IMR-90 (cell line): Measurements from ENCODE around the gene TRPV3. TPM values are rescaled to one million over a fixed set of nuclear protein-coding genes. Genes with fewer than 3 reads are reported as not detected.

Experiments
- ATAC-seq: fragments of 200-7000 bp; cut with Tn5 transposase; 2 replicates; pipeline ENCODE4 v1.9.1; 2020; ENCODE audit warnings: low read depth, mild to moderate bottlenecking, moderate library complexity
- BruUV-seq: library from RNA; stranded (reverse); fragments of 400-500 nt; replicated peaks from 2 replicates; lab custom pipeline; 2021; lab: Mats Ljungman, UMichigan
- CTCF ChIA-PET: fragments of 300-600 bp; formaldehyde crosslinking; extraction: SDS; loops from one replicate; lab custom pipeline; 2021; ENCODE audit warnings: antibody characterized with exemption; lab: Yijun Ruan, JAX
- POLR2A ChIA-PET: fragments of 300-600 bp; sonication (Branson Sonifier 250); formaldehyde crosslinking; loops from one replicate; lab custom pipeline; 2022; ENCODE audit warnings: antibody characterized with exemption; ENCODE audit not compliant: unreplicated experiment; lab: Charles Lee
- DNase-seq: peaks from one replicate; pipeline ENCODE4 v3.0.0; 2013
- H2AFZ ChIP-seq: replicated peaks from 2 replicates; pipeline ENCODE3; 2013; ENCODE audit warnings: low read length, mild to moderate bottlenecking; ENCODE audit not compliant: poor library complexity
- H2AK5ac ChIP-seq: 2 replicates; pipeline ENCODE4 v1.6.1; 2013; ENCODE audit warnings: low read depth, low read length, inconsistent platforms
- H2AK9ac ChIP-seq: replicated peaks from 2 replicates; pipeline ENCODE3; 2013; ENCODE audit warnings: mild to moderate bottlenecking, low read depth, low read length, moderate library complexity; ENCODE audit not compliant: poor library complexity
- H2BK120ac ChIP-seq: 2 replicates; pipeline ENCODE4 v1.6.1; 2013; ENCODE audit warnings: low read depth, low read length, inconsistent platforms
- H2BK15ac ChIP-seq: 3 replicates; pipeline ENCODE4 v1.6.1; 2013; ENCODE audit warnings: low read depth, low read length, inconsistent platforms
- H2BK20ac ChIP-seq: 2 replicates; pipeline ENCODE4 v1.6.1; 2013; ENCODE audit warnings: low read depth, mild to moderate bottlenecking, inconsistent platforms, low read length, moderate library complexity
- H2BK5ac ChIP-seq: 2 replicates; pipeline ENCODE4 v1.6.1; 2013; ENCODE audit warnings: mild to moderate bottlenecking, low read depth, low read length, inconsistent platforms; ENCODE audit not compliant: poor library complexity, severe bottlenecking
- H3K14ac ChIP-seq: replicated peaks from 2 replicates; pipeline ENCODE4 v1.6.1; 2013; ENCODE audit warnings: low read depth, low read length, inconsistent platforms
- H3K18ac ChIP-seq: 2 replicates; pipeline ENCODE4 v1.6.1; 2013; ENCODE audit warnings: low read depth, low read length, control low read depth
- H3K23ac ChIP-seq: 2 replicates; pipeline ENCODE4 v1.6.1; 2013; ENCODE audit warnings: low read depth, low read length, inconsistent platforms
- H3K27ac ChIP-seq: 2 replicates; pipeline ENCODE4 v1.5.1; 2013; ENCODE audit warnings: mild to moderate bottlenecking, control low read depth, low read length; ENCODE audit not compliant: insufficient read depth
- H3K27me3 ChIP-seq: 2 replicates; pipeline ENCODE4 v1.6.1; 2013; ENCODE audit warnings: low read length; ENCODE audit not compliant: control insufficient read depth, insufficient read depth
- H3K36me3 ChIP-seq: 2 replicates; pipeline ENCODE4 v1.6.1; 2013; ENCODE audit warnings: low read length, mixed read lengths; ENCODE audit not compliant: control insufficient read depth, insufficient read depth
- H3K4ac ChIP-seq: 2 replicates; pipeline ENCODE4 v1.6.1; 2013; ENCODE audit warnings: low read depth, low read length, inconsistent platforms
- H3K4me1 ChIP-seq: 2 replicates; pipeline ENCODE4 v1.6.1; 2013; ENCODE audit warnings: low read length, mixed read lengths; ENCODE audit not compliant: control insufficient read depth, insufficient read depth
- H3K4me2 ChIP-seq: 2 replicates; pipeline ENCODE4 v1.6.1; 2013; ENCODE audit warnings: low read depth, mild to moderate bottlenecking, control low read depth, low read length, moderate library complexity
- H3K4me3 ChIP-seq: 2 replicates; pipeline ENCODE4 v1.5.1; 2013; ENCODE audit warnings: low read depth, mild to moderate bottlenecking, control low read depth, low read length, moderate library complexity; ENCODE audit not compliant: insufficient read depth
- H3K56ac ChIP-seq: 2 replicates; pipeline ENCODE4 v1.6.1; 2013; ENCODE audit warnings: low read length, inconsistent platforms; ENCODE audit not compliant: insufficient read depth; ENCODE audit errors: extremely low read depth
- H3K79me1 ChIP-seq, 2 experiments: 2 replicates each; pipeline ENCODE4 v1.6.1; 2013; ENCODE audit warnings: low read length in 2 of 2, inconsistent platforms in 1 of 2, low read depth in 1 of 2
- H3K9ac ChIP-seq: 2 replicates; pipeline ENCODE4 v1.6.1; 2013; ENCODE audit warnings: low read depth, low read length, control low read depth
- H3K9me1 ChIP-seq: 2 replicates; pipeline ENCODE4 v1.6.1; 2013; ENCODE audit warnings: low read length, inconsistent platforms; ENCODE audit not compliant: insufficient read depth
- H3K9me3 ChIP-seq: 2 replicates; pipeline ENCODE4 v1.6.1; 2013; ENCODE audit warnings: low read length; ENCODE audit not compliant: control insufficient read depth, insufficient read depth
- H4K20me1 ChIP-seq: 2 replicates; pipeline ENCODE4 v1.6.1; 2013; ENCODE audit warnings: low read length, inconsistent platforms; ENCODE audit not compliant: insufficient read depth
- H4K5ac ChIP-seq: 2 replicates; pipeline ENCODE4 v1.6.1; 2013; ENCODE audit warnings: mild to moderate bottlenecking, low read depth, low read length, control low read depth
- H4K8ac ChIP-seq, 2 experiments: 2 replicates each; pipeline ENCODE4 v1.6.1; 2013; ENCODE audit warnings: low read depth in 2 of 2, low read length in 2 of 2, control low read depth in 1 of 2, inconsistent platforms in 1 of 2
- H4K91ac ChIP-seq: 2 replicates; pipeline ENCODE4 v1.6.1; 2013; ENCODE audit warnings: low read depth, low read length, inconsistent platforms; ENCODE audit not compliant: insufficient read depth
- BHLHE40 ChIP-seq: fragments of 150-350 bp; IDR thresholded peaks from 2 replicates; pipeline ENCODE4 v1.6.1; 2016; ENCODE audit warnings: mild to moderate bottlenecking, low read depth, low read length
- CEBPB ChIP-seq: IDR thresholded peaks from 2 replicates; pipeline ENCODE4 v1.6.1; 2012; ENCODE audit warnings: low read depth, low read length, improper control_type of control experiment
- CHD1 ChIP-seq: IDR thresholded peaks from 2 replicates; pipeline ENCODE4 v1.6.1; 2012; ENCODE audit warnings: low read depth, low read length, improper control_type of control experiment
- FOS ChIP-seq: fragments of 150-350 bp; IDR thresholded peaks from 2 replicates; pipeline ENCODE4 v1.6.1; 2016; ENCODE audit warnings: low read depth, low read length
- MAFK ChIP-seq: IDR thresholded peaks from 2 replicates; pipeline ENCODE4 v1.6.1; 2012; ENCODE audit warnings: low read depth, low read length, improper control_type of control experiment
- MAZ ChIP-seq: IDR thresholded peaks from 2 replicates; pipeline ENCODE4 v1.6.1; 2012; ENCODE audit warnings: low read depth, mild to moderate bottlenecking, low read length, improper control_type of control experiment, moderate library complexity, borderline replicate concordance
- MXI1 ChIP-seq: IDR thresholded peaks from 2 replicates; pipeline ENCODE4 v1.6.1; 2012; ENCODE audit warnings: low read depth, mild to moderate bottlenecking, low read length, moderate library complexity, borderline replicate concordance
- NFE2L2 ChIP-seq: fragments of 150-350 bp; IDR thresholded peaks from 2 replicates; pipeline ENCODE4 v1.6.1; 2016; ENCODE audit warnings: low read depth, mild to moderate bottlenecking, low read length
- POLR2A ChIP-seq: IDR thresholded peaks from 2 replicates; pipeline ENCODE4 v1.6.1; 2012; ENCODE audit warnings: mild to moderate bottlenecking, low read depth, low read length
- RAD21 ChIP-seq: IDR thresholded peaks from 2 replicates; pipeline ENCODE4 v1.6.1; 2012; ENCODE audit warnings: low read length, improper control_type of control experiment
- RCOR1 ChIP-seq: IDR thresholded peaks from 2 replicates; pipeline ENCODE4 v1.6.1; 2012; ENCODE audit warnings: mild to moderate bottlenecking, low read length, improper control_type of control experiment; ENCODE audit not compliant: insufficient replicate concordance
- RFX5 ChIP-seq: IDR thresholded peaks from 2 replicates; pipeline ENCODE4 v1.8.0; 2012; ENCODE audit warnings: low read depth, mild to moderate bottlenecking, low read length, moderate library complexity
- SMC3 ChIP-seq: fragments of 150-350 bp; IDR thresholded peaks from 2 replicates; pipeline ENCODE4 v1.6.1; 2016; ENCODE audit warnings: low read depth, mild to moderate bottlenecking, antibody characterized with exemption, low read length, moderate library complexity
- WGBS, 2 experiments: methylation state at CpG; one replicate each; pipeline versions ENCODE4 v1.1.5 to v1.1.7; 2013; ENCODE audit warnings: missing lambda C conversion rate in 2 of 2; ENCODE audit not compliant: insufficient read length in 1 of 2; ENCODE audit errors: extremely low coverage in 2 of 2; 5-methylcytosine and 5-hydroxymethylcytosine counted together
- dilution Hi-C: fragments of 300-500 bp; cut with HindIII; formaldehyde crosslinking; loops from one replicate; pipeline ENCODE4 v1.14.3; 2018; ENCODE audit warnings: low sequenced_read_pairs; ENCODE audit not compliant: unreplicated experiment
- in situ Hi-C: fragments of 300-500 bp; cut with MboI; formaldehyde crosslinking; loops from 3 replicates; pipeline ENCODE4 v1.14.3; 2019; ENCODE audit warnings: low sequenced_read_pairs, inconsistent platforms, mixed read lengths
- intact Hi-C: fragments of 100-400 bp; cut with micrococcal nuclease; formaldehyde crosslinking; loops from 2 replicates; pipeline ENCODE4 v1.10.0; 2022
- polyA plus RNA-seq, 3 experiments: library from polyadenylated mRNA; depleted of rRNA; stranded (reverse); fragments of >200 nt; gene quantifications; 2 replicates each; pipeline ENCODE4 v1.2.3, GENCODE V29; 2012; ENCODE audit warnings: low replicate concordance in 1 of 3
- total RNA-seq: library from RNA; depleted of rRNA; stranded (reverse); fragments of >200 nt; gene quantifications from 2 replicates; pipeline ENCODE4 v1.2.3, GENCODE V29; 2012
- TF ChIP-seq, protein P1 (sequence below): fragments of 150-350 bp; IDR thresholded peaks from 2 replicates; pipeline ENCODE4 v1.6.1; 2016; ENCODE audit warnings: low read depth, mild to moderate bottlenecking, low read length, moderate library complexity, borderline replicate concordance
- TF ChIP-seq, protein P2 (sequence below): fragments of 150-350 bp; IDR thresholded peaks from 2 replicates; pipeline ENCODE4 v1.6.1; 2017; ENCODE audit warnings: mild to moderate bottlenecking, antibody characterized with exemption, low read length, low read depth
- TF ChIP-seq, protein P3 (sequence below): conservative IDR thresholded peaks from 2 replicates; pipeline ENCODE4 v1.5.1; 2012; ENCODE audit warnings: mild to moderate bottlenecking, low read depth, low read length, improper control_type of control experiment

The TRPV3 gene
- total and polyA plus RNA-seq, 2 of the 4 experiments (the other 2 are of a cell fraction) = 0.18 to 0.26 TPM

DNA sequence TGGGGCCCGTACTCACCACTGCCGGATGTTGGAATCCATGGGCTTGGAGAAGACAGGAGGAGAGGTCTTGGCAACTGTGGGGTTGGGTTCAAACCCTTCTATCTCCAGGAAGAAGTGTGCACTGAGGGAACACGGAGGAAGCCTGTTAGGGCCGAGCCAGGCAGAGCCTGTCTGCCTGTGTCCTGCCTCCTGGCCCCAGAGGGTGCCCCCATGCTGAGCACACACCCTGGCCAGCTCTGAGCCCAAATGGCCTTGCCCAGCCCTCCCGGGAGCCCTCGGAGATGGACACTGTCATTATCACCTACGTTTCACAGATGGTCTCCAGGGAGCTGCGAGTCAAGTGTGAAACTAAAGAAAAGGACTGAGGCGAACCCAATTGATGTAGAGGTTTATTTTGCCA lies 12.5 kb downstream of the TRPV3 start:
- H3K4ac ChIP-seq = no peak overlapping the region
- H2BK120ac ChIP-seq = no peak overlapping the region
- intact Hi-C loops = no loop called here
- no peak overlapping the region for H3K18ac ChIP-seq
- H2AFZ ChIP-seq = no peak overlapping the region
- H3K9me1 ChIP-seq = no peaks in the 10 kb centered on the region
- no peak overlapping the region for H4K8ac ChIP-seq
- no peaks in the 10 kb centered on the region for H3K79me1 ChIP-seq
- DNase-seq = no peak
- H3K23ac ChIP-seq = no peak overlapping the region
- no peak overlapping the region for H4K5ac ChIP-seq
- POLR2A ChIA-PET = no interaction called here
- WGBS, 2 experiments = 36% methylated on average over 3 of the region's 9 CpGs; no CpG with 5 or more reads in 1 of the 2 experiments
- no peak overlapping the region for H2AK5ac ChIP-seq
- H3K4me1 ChIP-seq = no peaks in the 10 kb centered on the region
- H3K27me3 ChIP-seq = peaks cover 17% of the 10 kb centered on the region; the same call in 1 of the 2 replicates
- no peak overlapping the region for H3K14ac ChIP-seq
- H3K9me3 ChIP-seq = no peaks in the 10 kb centered on the region
- no peak overlapping the region for H2AK9ac ChIP-seq
- H4K20me1 ChIP-seq = no peaks in the 10 kb centered on the region
- dilution Hi-C loops = no loop called here
- H2BK15ac ChIP-seq = no peak overlapping the region
- H3K27ac ChIP-seq = no peak overlapping the region
- H3K4me2 ChIP-seq = no peak overlapping the region
- no peak overlapping the region for H3K56ac ChIP-seq
- no peak overlapping the region for H3K9ac ChIP-seq
- H2BK5ac ChIP-seq = no peak overlapping the region
- no TSS peak for BruUV-seq
- no peak overlapping the region for H4K91ac ChIP-seq
- no peak for TF ChIP-seq RFX5
- no peak for TF ChIP-seq CEBPB
- no peak for TF ChIP-seq RCOR1
- TF ChIP-seq RAD21 = no peak
- TF ChIP-seq, protein P1, sequence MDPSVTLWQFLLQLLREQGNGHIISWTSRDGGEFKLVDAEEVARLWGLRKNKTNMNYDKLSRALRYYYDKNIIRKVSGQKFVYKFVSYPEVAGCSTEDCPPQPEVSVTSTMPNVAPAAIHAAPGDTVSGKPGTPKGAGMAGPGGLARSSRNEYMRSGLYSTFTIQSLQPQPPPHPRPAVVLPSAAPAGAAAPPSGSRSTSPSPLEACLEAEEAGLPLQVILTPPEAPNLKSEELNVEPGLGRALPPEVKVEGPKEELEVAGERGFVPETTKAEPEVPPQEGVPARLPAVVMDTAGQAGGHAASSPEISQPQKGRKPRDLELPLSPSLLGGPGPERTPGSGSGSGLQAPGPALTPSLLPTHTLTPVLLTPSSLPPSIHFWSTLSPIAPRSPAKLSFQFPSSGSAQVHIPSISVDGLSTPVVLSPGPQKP = no peak
- no peak for TF ChIP-seq SMC3
- no peak for TF ChIP-seq MXI1
- TF ChIP-seq FOS = no peak
- TF ChIP-seq, protein P2, sequence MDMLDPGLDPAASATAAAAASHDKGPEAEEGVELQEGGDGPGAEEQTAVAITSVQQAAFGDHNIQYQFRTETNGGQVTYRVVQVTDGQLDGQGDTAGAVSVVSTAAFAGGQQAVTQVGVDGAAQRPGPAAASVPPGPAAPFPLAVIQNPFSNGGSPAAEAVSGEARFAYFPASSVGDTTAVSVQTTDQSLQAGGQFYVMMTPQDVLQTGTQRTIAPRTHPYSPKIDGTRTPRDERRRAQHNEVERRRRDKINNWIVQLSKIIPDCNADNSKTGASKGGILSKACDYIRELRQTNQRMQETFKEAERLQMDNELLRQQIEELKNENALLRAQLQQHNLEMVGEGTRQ = no peak
- TF ChIP-seq POLR2A = no peak
- TF ChIP-seq MAZ = no peak
- no peak for TF ChIP-seq CHD1
- no peak for TF ChIP-seq NFE2L2
- TF ChIP-seq MAFK = no peak
- TF ChIP-seq, protein P3, sequence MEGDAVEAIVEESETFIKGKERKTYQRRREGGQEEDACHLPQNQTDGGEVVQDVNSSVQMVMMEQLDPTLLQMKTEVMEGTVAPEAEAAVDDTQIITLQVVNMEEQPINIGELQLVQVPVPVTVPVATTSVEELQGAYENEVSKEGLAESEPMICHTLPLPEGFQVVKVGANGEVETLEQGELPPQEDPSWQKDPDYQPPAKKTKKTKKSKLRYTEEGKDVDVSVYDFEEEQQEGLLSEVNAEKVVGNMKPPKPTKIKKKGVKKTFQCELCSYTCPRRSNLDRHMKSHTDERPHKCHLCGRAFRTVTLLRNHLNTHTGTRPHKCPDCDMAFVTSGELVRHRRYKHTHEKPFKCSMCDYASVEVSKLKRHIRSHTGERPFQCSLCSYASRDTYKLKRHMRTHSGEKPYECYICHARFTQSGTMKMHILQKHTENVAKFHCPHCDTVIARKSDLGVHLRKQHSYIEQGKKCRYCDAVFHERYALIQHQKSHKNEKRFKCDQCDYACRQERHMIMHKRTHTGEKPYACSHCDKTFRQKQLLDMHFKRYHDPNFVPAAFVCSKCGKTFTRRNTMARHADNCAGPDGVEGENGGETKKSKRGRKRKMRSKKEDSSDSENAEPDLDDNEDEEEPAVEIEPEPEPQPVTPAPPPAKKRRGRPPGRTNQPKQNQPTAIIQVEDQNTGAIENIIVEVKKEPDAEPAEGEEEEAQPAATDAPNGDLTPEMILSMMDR = no peak
- no peak for TF ChIP-seq BHLHE40
- H3K36me3 ChIP-seq = no peaks in the 10 kb centered on the region
- in situ Hi-C loops = no loop called here
- H2BK20ac ChIP-seq = no peak overlapping the region
- H3K4me3 ChIP-seq = no peak overlapping the region
- CTCF ChIA-PET = no interaction called here
- ATAC-seq = no peak
